ENCODE data around the gene KLRG1. TPM values are rescaled to one million over a fixed set of nuclear protein-coding genes. Genes with fewer than 3 reads are reported as not detected.

The KLRG1 gene
- total and polyA plus RNA-seq, 9 of the 15 experiments (the other 6 are each of a cell fraction or from before 2014, with no cell fraction given), result 1.4 to 7.2 (median 2.1) TPM

- POLR2A ChIA-PET, result no interaction called here
- H2AFZ ChIP-seq (ENCODE audit: low read depth, low read length), result no peak overlapping the region
- no peaks in the 10 kb centered on the region for H3K36me3 ChIP-seq (ENCODE audit: control insufficient read depth, insufficient read depth, low read length)
- no peak overlapping the region for H3K4me2 ChIP-seq (ENCODE audit: insufficient read depth, low read length)
- in situ Hi-C loops (cut with MboI), result no loop called here
- FAIRE-seq, result no peak
- H3K9me3 ChIP-seq (replicated peaks; ENCODE audit: control insufficient read depth, insufficient read depth, low read depth, low read length), result no peaks in the 10 kb centered on the region
- no peak for DNase-seq (ENCODE audit: extremely low read depth in 1 of 4, low spot score in 3 of 4)
- 1% methylated on average over 14 of the region's 15 CpGs for WGBS (ENCODE audit: insufficient coverage, low coverage, missing lambda C conversion rate)
- no peak overlapping the region for H3K4me3 ChIP-seq
- H3K4me1 ChIP-seq (replicated peaks in 1 of 2; ENCODE audit: control insufficient read depth in 2 of 2, insufficient read depth in 2 of 2, low read length in 2 of 2), result peaks cover 0 to 5% of the 10 kb centered on the region in 2 experiments; a peak in 1 of 5 replicates
- no peaks in the 10 kb centered on the region for H3K79me2 ChIP-seq (ENCODE audit: control insufficient read depth, insufficient read depth, low read length)
- H3K27ac ChIP-seq (ENCODE audit: extremely low read depth, low read depth, low read length), result no peak overlapping the region
- TF ChIP-seq ZNF3 (CRISPR knock-in tag; IDR thresholded peaks at IDR 0.05), result no peak
- no peak for TF ChIP-seq KLF10 (CRISPR knock-in tag; IDR thresholded peaks at IDR 0.05)
- TF ChIP-seq SIN3A (IDR thresholded peaks at IDR 0.05; ENCODE audit: borderline replicate concordance in 2 of 2, control insufficient read depth in 1 of 2, low read depth in 2 of 2, low read length in 2 of 2), result no peak
- no peak for TF ChIP-seq SMARCA5 (IDR thresholded peaks at IDR 0.05)
- TF ChIP-seq KDM4B (IDR thresholded peaks at IDR 0.05; ENCODE audit: borderline replicate concordance in 2 of 2, low read depth in 1 of 2), result no peak
- TF ChIP-seq NR2C2 (CRISPR knock-in tag; IDR thresholded peaks at IDR 0.05), result no peak
- no peak for TF ChIP-seq NR2C2 (tag; IDR thresholded peaks at IDR 0.05)
- no peak for TF ChIP-seq IFI16 (CRISPR knock-in tag; IDR thresholded peaks at IDR 0.05)
- TF ChIP-seq NFRKB (IDR thresholded peaks at IDR 0.05; ENCODE audit: low read depth), result no peak
- no peak for TF ChIP-seq MECOM (CRISPR knock-in tag; IDR thresholded peaks at IDR 0.05)
- H3K9ac ChIP-seq (ENCODE audit: insufficient read depth in 1 of 2, low read depth in 2 of 2, low read length in 2 of 2), result no peak overlapping the region
- H3K27me3 ChIP-seq (ENCODE audit: control insufficient read depth in 2 of 2, insufficient read depth in 2 of 2, low read length in 2 of 2), result peaks cover 0 to 2% of the 10 kb centered on the region in 2 experiments; a peak in 2 of 5 replicates
- BruUV-seq (replicated peaks), result no TSS peak
- no peaks in the 10 kb centered on the region for H3K9me1 ChIP-seq (ENCODE audit: control insufficient read depth, insufficient read depth, low read length)
- no peak for ATAC-seq
- no peaks in the 10 kb centered on the region for H4K20me1 ChIP-seq (replicated peaks; ENCODE audit: control insufficient read depth, insufficient read depth, low read length)
- intact Hi-C loops (cut with micrococcal nuclease), result no loop called here
- CTCF ChIA-PET (ENCODE audit: low intra/inter-chr PET ratio), result interaction anchor here (0.9 to 2.7 kb wide), 4 partner anchors 11 to 507 kb away, joined by 3 to 14 read pairs (median 9); partner anchors contain the start of gene M6PR
Observed at GRCh38 chr12:9050521-9051157, 61.3 kb downstream of the KLRG1 start.

Measured in K562 (cell line).